IMR-90 (cell line): ENCODE measurements around the gene SRP9. TPM values are rescaled to one million over a fixed set of nuclear protein-coding genes. Genes with fewer than 3 reads are reported as not detected.

Experiments used
- ATAC-seq: fragments of 200-7000 bp; cut with Tn5 transposase; 2 replicates; pipeline ENCODE4 v1.9.1; 2020; ENCODE audit warnings: low read depth, mild to moderate bottlenecking, moderate library complexity
- BruUV-seq: library from RNA; stranded (reverse); fragments of 400-500 nt; replicated peaks from 2 replicates; lab custom pipeline; 2021; lab: Mats Ljungman, UMichigan
- CTCF ChIA-PET: fragments of 300-600 bp; formaldehyde crosslinking; extraction: SDS; loops from one replicate; lab custom pipeline; 2021; ENCODE audit warnings: antibody characterized with exemption; lab: Yijun Ruan, JAX
- POLR2A ChIA-PET: fragments of 300-600 bp; sonication (Branson Sonifier 250); formaldehyde crosslinking; loops from one replicate; lab custom pipeline; 2022; ENCODE audit warnings: antibody characterized with exemption; ENCODE audit not compliant: unreplicated experiment; lab: Charles Lee
- DNase-seq: peaks from one replicate; pipeline ENCODE4 v3.0.0; 2013
- H2AFZ ChIP-seq: replicated peaks from 2 replicates; pipeline ENCODE3; 2013; ENCODE audit warnings: low read length, mild to moderate bottlenecking; ENCODE audit not compliant: poor library complexity
- H2AK5ac ChIP-seq: 2 replicates; pipeline ENCODE4 v1.6.1; 2013; ENCODE audit warnings: low read depth, low read length, inconsistent platforms
- H2AK9ac ChIP-seq: replicated peaks from 2 replicates; pipeline ENCODE3; 2013; ENCODE audit warnings: mild to moderate bottlenecking, low read depth, low read length, moderate library complexity; ENCODE audit not compliant: poor library complexity
- H2BK120ac ChIP-seq: 2 replicates; pipeline ENCODE4 v1.6.1; 2013; ENCODE audit warnings: low read depth, low read length, inconsistent platforms
- H2BK15ac ChIP-seq: 3 replicates; pipeline ENCODE4 v1.6.1; 2013; ENCODE audit warnings: low read depth, low read length, inconsistent platforms
- H2BK20ac ChIP-seq: 2 replicates; pipeline ENCODE4 v1.6.1; 2013; ENCODE audit warnings: low read depth, mild to moderate bottlenecking, inconsistent platforms, low read length, moderate library complexity
- H2BK5ac ChIP-seq: 2 replicates; pipeline ENCODE4 v1.6.1; 2013; ENCODE audit warnings: mild to moderate bottlenecking, low read depth, low read length, inconsistent platforms; ENCODE audit not compliant: poor library complexity, severe bottlenecking
- H3K14ac ChIP-seq: replicated peaks from 2 replicates; pipeline ENCODE4 v1.6.1; 2013; ENCODE audit warnings: low read depth, low read length, inconsistent platforms
- H3K18ac ChIP-seq: 2 replicates; pipeline ENCODE4 v1.6.1; 2013; ENCODE audit warnings: low read depth, low read length, control low read depth
- H3K23ac ChIP-seq: 2 replicates; pipeline ENCODE4 v1.6.1; 2013; ENCODE audit warnings: low read depth, low read length, inconsistent platforms
- H3K27ac ChIP-seq: 2 replicates; pipeline ENCODE4 v1.5.1; 2013; ENCODE audit warnings: mild to moderate bottlenecking, control low read depth, low read length; ENCODE audit not compliant: insufficient read depth
- H3K27me3 ChIP-seq: 2 replicates; pipeline ENCODE4 v1.6.1; 2013; ENCODE audit warnings: low read length; ENCODE audit not compliant: control insufficient read depth, insufficient read depth
- H3K36me3 ChIP-seq: 2 replicates; pipeline ENCODE4 v1.6.1; 2013; ENCODE audit warnings: low read length, mixed read lengths; ENCODE audit not compliant: control insufficient read depth, insufficient read depth
- H3K4ac ChIP-seq: 2 replicates; pipeline ENCODE4 v1.6.1; 2013; ENCODE audit warnings: low read depth, low read length, inconsistent platforms
- H3K4me1 ChIP-seq: 2 replicates; pipeline ENCODE4 v1.6.1; 2013; ENCODE audit warnings: low read length, mixed read lengths; ENCODE audit not compliant: control insufficient read depth, insufficient read depth
- H3K4me2 ChIP-seq: 2 replicates; pipeline ENCODE4 v1.6.1; 2013; ENCODE audit warnings: low read depth, mild to moderate bottlenecking, control low read depth, low read length, moderate library complexity
- H3K4me3 ChIP-seq: 2 replicates; pipeline ENCODE4 v1.5.1; 2013; ENCODE audit warnings: low read depth, mild to moderate bottlenecking, control low read depth, low read length, moderate library complexity; ENCODE audit not compliant: insufficient read depth
- H3K56ac ChIP-seq: 2 replicates; pipeline ENCODE4 v1.6.1; 2013; ENCODE audit warnings: low read length, inconsistent platforms; ENCODE audit not compliant: insufficient read depth; ENCODE audit errors: extremely low read depth
- H3K79me1 ChIP-seq, 2 experiments: 2 replicates each; pipeline ENCODE4 v1.6.1; 2013; ENCODE audit warnings: low read length in 2 of 2, inconsistent platforms in 1 of 2, low read depth in 1 of 2
- H3K9ac ChIP-seq: 2 replicates; pipeline ENCODE4 v1.6.1; 2013; ENCODE audit warnings: low read depth, low read length, control low read depth
- H3K9me1 ChIP-seq: 2 replicates; pipeline ENCODE4 v1.6.1; 2013; ENCODE audit warnings: low read length, inconsistent platforms; ENCODE audit not compliant: insufficient read depth
- H3K9me3 ChIP-seq: 2 replicates; pipeline ENCODE4 v1.6.1; 2013; ENCODE audit warnings: low read length; ENCODE audit not compliant: control insufficient read depth, insufficient read depth
- H4K20me1 ChIP-seq: 2 replicates; pipeline ENCODE4 v1.6.1; 2013; ENCODE audit warnings: low read length, inconsistent platforms; ENCODE audit not compliant: insufficient read depth
- H4K5ac ChIP-seq: 2 replicates; pipeline ENCODE4 v1.6.1; 2013; ENCODE audit warnings: mild to moderate bottlenecking, low read depth, low read length, control low read depth
- H4K8ac ChIP-seq, 2 experiments: 2 replicates each; pipeline ENCODE4 v1.6.1; 2013; ENCODE audit warnings: low read depth in 2 of 2, low read length in 2 of 2, control low read depth in 1 of 2, inconsistent platforms in 1 of 2
- H4K91ac ChIP-seq: 2 replicates; pipeline ENCODE4 v1.6.1; 2013; ENCODE audit warnings: low read depth, low read length, inconsistent platforms; ENCODE audit not compliant: insufficient read depth
- BHLHE40 ChIP-seq: fragments of 150-350 bp; IDR thresholded peaks from 2 replicates; pipeline ENCODE4 v1.6.1; 2016; ENCODE audit warnings: mild to moderate bottlenecking, low read depth, low read length
- CEBPB ChIP-seq: IDR thresholded peaks from 2 replicates; pipeline ENCODE4 v1.6.1; 2012; ENCODE audit warnings: low read depth, low read length, improper control_type of control experiment
- CTCF ChIP-seq: conservative IDR thresholded peaks from 2 replicates; pipeline ENCODE4 v1.5.1; 2012; ENCODE audit warnings: mild to moderate bottlenecking, low read depth, low read length, improper control_type of control experiment
- FOS ChIP-seq: fragments of 150-350 bp; IDR thresholded peaks from 2 replicates; pipeline ENCODE4 v1.6.1; 2016; ENCODE audit warnings: low read depth, low read length
- POLR2A ChIP-seq: IDR thresholded peaks from 2 replicates; pipeline ENCODE4 v1.6.1; 2012; ENCODE audit warnings: mild to moderate bottlenecking, low read depth, low read length
- RAD21 ChIP-seq: IDR thresholded peaks from 2 replicates; pipeline ENCODE4 v1.6.1; 2012; ENCODE audit warnings: low read length, improper control_type of control experiment
- RFX5 ChIP-seq: IDR thresholded peaks from 2 replicates; pipeline ENCODE4 v1.8.0; 2012; ENCODE audit warnings: low read depth, mild to moderate bottlenecking, low read length, moderate library complexity
- WGBS, 2 experiments: methylation state at CpG; one replicate each; pipeline versions ENCODE4 v1.1.5 to v1.1.7; 2013; ENCODE audit warnings: missing lambda C conversion rate in 2 of 2; ENCODE audit not compliant: insufficient read length in 1 of 2; ENCODE audit errors: extremely low coverage in 2 of 2; 5-methylcytosine and 5-hydroxymethylcytosine counted together
- dilution Hi-C: fragments of 300-500 bp; cut with HindIII; formaldehyde crosslinking; loops from one replicate; pipeline ENCODE4 v1.14.3; 2018; ENCODE audit warnings: low sequenced_read_pairs; ENCODE audit not compliant: unreplicated experiment
- in situ Hi-C: fragments of 300-500 bp; cut with MboI; formaldehyde crosslinking; loops from 3 replicates; pipeline ENCODE4 v1.14.3; 2019; ENCODE audit warnings: low sequenced_read_pairs, inconsistent platforms, mixed read lengths
- intact Hi-C: fragments of 100-400 bp; cut with micrococcal nuclease; formaldehyde crosslinking; loops from 2 replicates; pipeline ENCODE4 v1.10.0; 2022
- polyA plus RNA-seq, 3 experiments: library from polyadenylated mRNA; depleted of rRNA; stranded (reverse); fragments of >200 nt; gene quantifications; 2 replicates each; pipeline ENCODE4 v1.2.3, GENCODE V29; 2012; ENCODE audit warnings: low replicate concordance in 1 of 3
- total RNA-seq: library from RNA; depleted of rRNA; stranded (reverse); fragments of >200 nt; gene quantifications from 2 replicates; pipeline ENCODE4 v1.2.3, GENCODE V29; 2012
- TF ChIP-seq, protein P1 (sequence below): fragments of 150-350 bp; IDR thresholded peaks from 2 replicates; pipeline ENCODE4 v1.6.1; 2017; ENCODE audit warnings: mild to moderate bottlenecking, antibody characterized with exemption, low read length, low read depth

SRP9 gene
- total and polyA plus RNA-seq, 2 of the 4 experiments (the other 2 are of a cell fraction): 230 to 295 TPM

- Histone ChIP-seq H2BK5ac (no peak overlapping the region), H2AK5ac (no peak overlapping the region), H2AK9ac (no peak overlapping the region), H4K5ac (no peak overlapping the region), H3K4me3 (no peak overlapping the region), H4K20me1 (peaks cover 28% of the 10 kb centered on the region), H3K9me1 (peaks cover 9% of the 10 kb centered on the region; the same call in 1 of the 2 replicates), H3K9me3 (no peaks in the 10 kb centered on the region), H3K79me1 (peaks cover 3 to 18% of the 10 kb centered on the region in 2 experiments; a peak in 3 of 4 replicates), H3K4ac (no peak overlapping the region), H2AFZ (no peak overlapping the region), H3K4me1 (no peaks in the 10 kb centered on the region), H4K8ac (no peak overlapping the region), H3K9ac (no peak overlapping the region), H3K27me3 (no peaks in the 10 kb centered on the region), H4K91ac (no peak overlapping the region), H3K36me3 (peaks cover 7% of the 10 kb centered on the region), H3K4me2 (no peak overlapping the region; the same call in 1 of the 2 replicates), H2BK120ac (no peak overlapping the region), H3K56ac (no peak overlapping the region), H2BK20ac (no peak overlapping the region), H2BK15ac (no peak overlapping the region), H3K18ac (no peak overlapping the region), H3K27ac (no peak overlapping the region), H3K14ac (no peak overlapping the region), H3K23ac (peak overlapping the region; percentile 73; the same call in 1 of the 2 replicates)
- in situ Hi-C loops: no loop called here
- no TSS peak for BruUV-seq
- CTCF ChIA-PET: interaction anchor here (0.6 to 3.0 kb wide), 2 partner anchors 305 to 668 kb away, joined by 3 to 17 read pairs; no protein-coding TSS in a partner anchor
- POLR2A ChIA-PET: no interaction called here
- intact Hi-C loops: no loop called here
- ATAC-seq (no peak), DNase-seq (no peak)
- no peak for TF ChIP-seq RAD21
- no peak for TF ChIP-seq CTCF
- TF ChIP-seq, protein P1, sequence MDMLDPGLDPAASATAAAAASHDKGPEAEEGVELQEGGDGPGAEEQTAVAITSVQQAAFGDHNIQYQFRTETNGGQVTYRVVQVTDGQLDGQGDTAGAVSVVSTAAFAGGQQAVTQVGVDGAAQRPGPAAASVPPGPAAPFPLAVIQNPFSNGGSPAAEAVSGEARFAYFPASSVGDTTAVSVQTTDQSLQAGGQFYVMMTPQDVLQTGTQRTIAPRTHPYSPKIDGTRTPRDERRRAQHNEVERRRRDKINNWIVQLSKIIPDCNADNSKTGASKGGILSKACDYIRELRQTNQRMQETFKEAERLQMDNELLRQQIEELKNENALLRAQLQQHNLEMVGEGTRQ: no peak
- no peak for TF ChIP-seq POLR2A
- TF ChIP-seq FOS: no peak
- TF ChIP-seq BHLHE40: no peak
- TF ChIP-seq RFX5: no peak
- TF ChIP-seq CEBPB: no peak
- no CpG with 5 or more reads among the region's 5 CpGs for WGBS, 2 experiments
- dilution Hi-C loops: no loop called here
These were observed 2.5 kb downstream of the SRP9 start for GRCh38 chr1:225780134-225780533.
